GM23248 (cell line): Measurements from ENCODE around the gene UNC5C.

Source experiments
- EZH2 ChIP-seq: fragments of 200-600 bp; sonication (generic); IDR thresholded peaks from 2 replicates; pipeline ENCODE4 v1.6.1; 2018; ENCODE audit warnings: antibody characterized with exemption, mild to moderate bottlenecking; ENCODE audit not compliant: insufficient read depth, poor library complexity, severe bottlenecking
- EZH2phosphoT487 ChIP-seq: fragments of 200-600 bp; sonication (generic); IDR thresholded peaks from 2 replicates; pipeline ENCODE4 v1.6.1; 2018; ENCODE audit warnings: antibody characterized with exemption, moderate library complexity, mild to moderate bottlenecking, low read depth; ENCODE audit not compliant: insufficient read depth

DNA sequence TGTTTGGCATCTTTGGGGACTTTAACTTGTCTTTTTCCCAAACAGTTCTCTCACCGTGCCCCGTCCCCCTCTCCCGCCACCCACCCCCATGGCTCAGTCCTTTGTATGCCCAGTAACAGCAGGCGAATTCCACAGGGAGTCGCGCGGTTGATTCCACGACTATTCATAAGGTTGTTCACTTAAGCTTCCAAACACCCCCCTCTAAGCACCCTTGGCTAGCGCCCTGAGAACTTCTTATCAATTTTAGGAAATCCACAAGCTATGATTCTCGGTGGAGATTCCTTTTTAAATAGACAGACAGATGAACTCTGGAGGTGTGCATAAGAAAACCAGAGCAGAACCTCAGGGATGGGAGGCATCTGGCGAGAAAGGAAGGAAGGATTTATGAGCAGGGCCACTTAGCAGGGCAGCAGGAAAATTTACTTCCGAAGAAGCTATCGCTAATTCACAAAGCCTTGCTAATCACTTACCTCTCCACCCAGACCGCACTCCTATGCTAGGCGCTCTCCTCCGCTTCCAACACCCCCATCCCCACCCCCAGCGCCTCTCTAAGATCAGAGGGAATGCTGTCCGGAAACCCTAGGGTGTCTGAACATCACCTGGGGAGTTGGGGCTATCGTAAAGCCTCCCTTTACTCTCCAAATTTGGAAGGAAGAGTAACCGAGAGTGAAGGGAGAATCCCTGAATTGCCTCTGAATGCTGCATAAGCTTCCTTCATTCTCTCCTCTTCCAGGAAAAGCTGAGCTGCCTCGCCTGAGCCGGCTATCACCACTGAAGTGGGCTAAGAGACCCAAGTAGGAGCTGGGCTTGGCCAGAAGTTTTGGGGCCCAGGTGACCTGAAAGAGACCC is 1.7 kb downstream of the UNC5C start:
- TF ChIP-seq EZH2phosphoT487: no peak
- no peak for TF ChIP-seq EZH2
